BJ (cell line): Measurements from ENCODE around the gene RPRML. TPM values are rescaled to one million over a fixed set of nuclear protein-coding genes. Genes with fewer than 3 reads are reported as not detected.

Experiments used
- CTCF ChIA-PET: fragments of 350-600 bp; formaldehyde crosslinking; extraction: SDS; loops from one replicate; lab custom pipeline; 2021; ENCODE audit warnings: antibody characterized with exemption, inconsistent platforms; lab: Yijun Ruan, JAX
- POLR2A ChIA-PET: fragments of 300-600 bp; sonication (Branson Sonifier 250); formaldehyde crosslinking; extraction: SDS; loops from one replicate; lab custom pipeline; 2021; ENCODE audit warnings: antibody characterized with exemption; lab: Charles Lee
- DNase-seq: peaks from one replicate; pipeline ENCODE4 v3.0.0-alpha.2; 2011; ENCODE audit warnings: low read depth
- H3K27me3 ChIP-seq: 2 replicates; pipeline ENCODE4 v1.6.0; 2011; ENCODE audit warnings: low read length; ENCODE audit not compliant: control insufficient read depth, insufficient read depth
- H3K36me3 ChIP-seq: 2 replicates; pipeline ENCODE4 v1.5.1; 2011; ENCODE audit warnings: low read length; ENCODE audit not compliant: control insufficient read depth, insufficient read depth
- H3K4me3 ChIP-seq: 2 replicates; pipeline ENCODE4 v1.5.1; 2011; ENCODE audit warnings: low read depth, mild to moderate bottlenecking, control low read depth, low read length
- polyA plus RNA-seq: library from polyadenylated mRNA; depleted of rRNA; stranded (reverse); fragments of >200 nt; gene quantifications from 2 replicates; pipeline ENCODE4 v1.2.3, GENCODE V29; 2011
- TF ChIP-seq, protein P1 (sequence below): IDR thresholded peaks from 2 replicates; pipeline ENCODE4 v1.5.1; 2011; ENCODE audit warnings: low read depth, mild to moderate bottlenecking, control low read depth, inconsistent platforms, low read length, moderate library complexity; ENCODE audit not compliant: insufficient read depth

The RPRML gene
- polyA plus RNA-seq, 1 experiment: not detected

GRCh38 chr17:46976626-46977270, 2.3 kb downstream of the RPRML start:
- ChIA-PET POLR2A (no interaction called here), CTCF (no interaction called here)
- no peak overlapping the region for H3K4me3 ChIP-seq
- peaks cover 35% of the 10 kb centered on the region for H3K27me3 ChIP-seq
- TF ChIP-seq, protein P1, sequence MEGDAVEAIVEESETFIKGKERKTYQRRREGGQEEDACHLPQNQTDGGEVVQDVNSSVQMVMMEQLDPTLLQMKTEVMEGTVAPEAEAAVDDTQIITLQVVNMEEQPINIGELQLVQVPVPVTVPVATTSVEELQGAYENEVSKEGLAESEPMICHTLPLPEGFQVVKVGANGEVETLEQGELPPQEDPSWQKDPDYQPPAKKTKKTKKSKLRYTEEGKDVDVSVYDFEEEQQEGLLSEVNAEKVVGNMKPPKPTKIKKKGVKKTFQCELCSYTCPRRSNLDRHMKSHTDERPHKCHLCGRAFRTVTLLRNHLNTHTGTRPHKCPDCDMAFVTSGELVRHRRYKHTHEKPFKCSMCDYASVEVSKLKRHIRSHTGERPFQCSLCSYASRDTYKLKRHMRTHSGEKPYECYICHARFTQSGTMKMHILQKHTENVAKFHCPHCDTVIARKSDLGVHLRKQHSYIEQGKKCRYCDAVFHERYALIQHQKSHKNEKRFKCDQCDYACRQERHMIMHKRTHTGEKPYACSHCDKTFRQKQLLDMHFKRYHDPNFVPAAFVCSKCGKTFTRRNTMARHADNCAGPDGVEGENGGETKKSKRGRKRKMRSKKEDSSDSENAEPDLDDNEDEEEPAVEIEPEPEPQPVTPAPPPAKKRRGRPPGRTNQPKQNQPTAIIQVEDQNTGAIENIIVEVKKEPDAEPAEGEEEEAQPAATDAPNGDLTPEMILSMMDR: no peak
- DNase-seq: no peak
- H3K36me3 ChIP-seq: no peaks in the 10 kb centered on the region

- CTCF ChIA-PET: no interaction called here
- Histone ChIP-seq H3K27me3 (peaks cover 32% of the 10 kb centered on the region), H3K4me3 (no peak overlapping the region), H3K36me3 (no peaks in the 10 kb centered on the region)
- no peak for DNase-seq
- TF ChIP-seq, protein P1: no peak
- POLR2A ChIA-PET: no interaction called here
These were observed 3.8 kb downstream of the RPRML start for GRCh38 chr17:46975287-46975686.

GRCh38 chr17:46974086-46974485, 5.0 kb downstream of the RPRML start:
- TF ChIP-seq, protein P1: no peak
- ChIA-PET CTCF (interaction anchor here (1.1 to 1.5 kb wide), 2 partner anchors 26 to 33 kb away, joined by 3 to 4 read pairs; no protein-coding TSS in a partner anchor), POLR2A (no interaction called here)
- H3K4me3 ChIP-seq: no peak overlapping the region
- H3K27me3 ChIP-seq: peaks cover 26% of the 10 kb centered on the region
- DNase-seq: no peak
- no peaks in the 10 kb centered on the region for H3K36me3 ChIP-seq

- no peak for DNase-seq
- H3K36me3 ChIP-seq: no peaks in the 10 kb centered on the region
- TF ChIP-seq, protein P1: no peak
- CTCF ChIA-PET: interaction anchor here (2.3 kb wide), 1 partner anchor 29 kb away, joined by 9 read pairs; no protein-coding TSS in a partner anchor
- POLR2A ChIA-PET: no interaction called here
- H3K27me3 ChIP-seq: peaks cover 15% of the 10 kb centered on the region
- H3K4me3 ChIP-seq: no peak overlapping the region
These were observed 6.7 kb downstream of the RPRML start for GRCh38 chr17:46972346-46972745.

- ChIA-PET CTCF (interaction anchor here (2.3 kb wide), 1 partner anchor 29 kb away, joined by 9 read pairs; no protein-coding TSS in a partner anchor), POLR2A (no interaction called here)
- TF ChIP-seq, protein P1: no peak
- Histone ChIP-seq H3K4me3 (no peak overlapping the region), H3K27me3 (peaks cover 12% of the 10 kb centered on the region), H3K36me3 (no peaks in the 10 kb centered on the region)
- DNase-seq: no peak
These were observed 7.3 kb downstream of the RPRML start for GRCh38 chr17:46971647-46972300.
